HG03342 (cell line): ENCODE results near the gene TMEM30B.
"Not testable (repeated sequence)": the region's sequence is repeated elsewhere in the genome, so short reads cannot be mapped to it uniquely, and the experiment has no call there.

Experiments
- ATAC-seq: cut with Tn5 transposase; IDR thresholded peaks from one replicate; pipeline ENCODE4 v1.9.1; 2021; ENCODE audit warnings: mild to moderate bottlenecking, moderate library complexity; ENCODE audit not compliant: unreplicated experiment

Gene TMEM30B

GRCh38 chr14:61281186-61281947, at the start of gene TMEM30B:
TMEM30B (minus strand) TSS chr14:61281338; CDS start chr14:61281147, 191 bp downstream.
- ATAC-seq, result no peak

- peak; percentile 54 for ATAC-seq
These were observed 49.4 kb upstream of the TMEM30B start for GRCh38 chr14:61330511-61330910.

- peak; percentile 61 for ATAC-seq
These were observed 48.4 kb upstream of the TMEM30B start for GRCh38 chr14:61329478-61330051.

- no peak for ATAC-seq
These were observed 47.6 kb upstream of the TMEM30B start for GRCh38 chr14:61328626-61329262.

- ATAC-seq, result no peak
These were observed 45.7 kb upstream of the TMEM30B start for GRCh38 chr14:61326847-61327246.

GRCh38 chr14:61326146-61326545, 45.0 kb upstream of the TMEM30B start:
- ATAC-seq, result no peak

GRCh38 chr14:61325166-61325565, 44.0 kb upstream of the TMEM30B start:
- ATAC-seq, result no peak

GRCh38 chr14:61323970-61324369, 42.8 kb upstream of the TMEM30B start:
- ATAC-seq, result no peak

- ATAC-seq, result no peak
These were observed 41.7 kb upstream of the TMEM30B start for GRCh38 chr14:61322799-61323290.

- ATAC-seq, result no peak
These were observed 41.1 kb upstream of the TMEM30B start for GRCh38 chr14:61322011-61322798.

- ATAC-seq, result peak; percentile 62
These were observed 40.4 kb upstream of the TMEM30B start, which contains the start of gene PRKCH for GRCh38 chr14:61321385-61322010. PRKCH (plus strand) TSS chr14:61321579; CDS start chr14:61322102, 523 bp downstream.

GRCh38 chr14:61320806-61321384, 39.8 kb upstream of the TMEM30B start:
- ATAC-seq, result no peak

GRCh38 chr14:61320170-61320569, 39.0 kb upstream of the TMEM30B start:
- ATAC-seq, result not testable (repeated sequence)

- no peak for ATAC-seq
These were observed 38.6 kb upstream of the TMEM30B start for GRCh38 chr14:61319706-61320105.

GRCh38 chr14:61319086-61319485, 37.9 kb upstream of the TMEM30B start:
- no peak for ATAC-seq

- no peak for ATAC-seq
These were observed 34.2 kb upstream of the TMEM30B start for GRCh38 chr14:61315313-61315712.

- ATAC-seq, result not testable (repeated sequence)
These were observed 27.6 kb upstream of the TMEM30B start for GRCh38 chr14:61308701-61309100.

GRCh38 chr14:61308198-61308597, 27.1 kb upstream of the TMEM30B start:
- no peak for ATAC-seq

GRCh38 chr14:61304688-61305087, 23.6 kb upstream of the TMEM30B start:
- ATAC-seq, result no peak

- no peak for ATAC-seq
These were observed 19.6 kb upstream of the TMEM30B start for GRCh38 chr14:61300754-61301153.
